EL (cell line): ENCODE measurements around the gene CSPG4.
"Not testable (repeated sequence)": the region's sequence is repeated elsewhere in the genome, so short reads cannot be mapped to it uniquely, and the experiment has no call there.

Experiments
- DNase-seq: peaks from one replicate; pipeline ENCODE4 v3.0.0-alpha.2; 2016

CSPG4 gene

GRCh38 chr15:75647370-75648155, 65.1 kb downstream of the CSPG4 start, which contains the start of gene SNX33:
Gene SNX33, plus strand, starts transcription at chr15:75647912. Its CDS starts 1,191 bp downstream, at chr15:75649103.
- peak; percentile 89 for DNase-seq

DNA sequence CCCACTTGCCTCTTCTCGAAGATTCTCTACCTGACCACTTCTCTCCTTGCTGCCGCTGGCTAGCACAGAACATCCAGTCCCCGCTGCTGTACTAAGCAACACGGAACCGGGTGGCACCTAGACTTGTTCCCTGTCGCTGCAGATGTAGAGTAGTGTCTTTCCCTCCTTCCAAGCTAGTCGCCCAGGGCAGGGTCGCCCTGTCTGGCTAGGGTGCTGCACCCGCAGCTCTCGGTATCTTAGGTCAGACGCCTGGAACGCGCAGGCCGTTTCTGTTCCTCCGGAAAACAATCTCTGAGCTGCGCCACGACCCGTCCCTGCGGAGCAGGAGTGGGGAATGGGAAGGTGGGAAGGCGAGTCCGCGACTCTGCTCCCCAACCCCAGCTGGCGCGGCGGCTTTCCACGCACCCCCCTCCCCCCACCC, 65.7 kb downstream of the CSPG4 start:
- DNase-seq: no peak

DNA sequence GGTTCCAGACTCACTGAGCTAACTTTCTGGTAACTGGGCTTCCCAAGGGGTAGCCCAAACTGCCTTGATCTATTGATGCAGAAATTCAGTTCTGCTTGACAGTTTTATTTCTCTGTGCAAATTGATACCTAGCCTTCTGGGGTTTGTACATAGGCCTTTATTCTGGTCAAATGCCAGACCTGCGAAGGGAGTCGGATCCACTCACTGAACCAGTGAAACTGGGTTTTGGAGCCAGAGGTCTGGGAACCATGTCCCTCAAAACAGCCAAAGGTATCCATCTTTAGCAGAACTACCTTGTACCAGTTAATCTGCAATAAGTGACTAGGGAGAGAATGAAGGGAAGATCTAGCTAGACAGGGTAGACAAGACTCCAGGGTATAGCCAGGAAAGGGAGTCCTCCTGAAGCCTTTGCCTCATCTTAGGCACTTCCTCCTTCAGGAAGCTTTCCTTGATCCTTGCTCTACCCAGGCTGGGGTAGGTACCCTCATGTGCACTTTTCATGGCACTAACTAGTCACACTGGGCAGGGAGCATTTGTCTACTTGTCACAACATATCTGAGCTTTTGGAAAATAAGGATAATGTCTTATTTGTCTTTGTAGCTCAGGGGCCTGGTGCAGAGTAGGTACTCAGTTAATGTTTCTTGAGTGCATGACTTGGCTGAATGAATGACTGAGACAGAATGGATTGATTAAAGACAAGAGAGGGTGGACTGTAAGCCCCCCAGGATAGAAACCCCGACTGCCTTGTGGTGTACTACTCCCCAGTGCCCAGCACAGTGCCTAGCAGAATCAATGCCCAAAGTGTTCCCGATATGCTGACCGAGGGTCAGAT, 66.3 kb downstream of the CSPG4 start:
- DNase-seq: no peak

- DNase-seq: peak; percentile 48
These were observed 68.3 kb downstream of the CSPG4 start for GRCh38 chr15:75644376-75644775.

GRCh38 chr15:75641603-75642002, 71.0 kb downstream of the CSPG4 start:
- DNase-seq: no peak

GRCh38 chr15:75641179-75641503, 71.5 kb downstream of the CSPG4 start:
- DNase-seq: no peak

- DNase-seq: peak; percentile 48
These were observed 72.0 kb downstream of the CSPG4 start for GRCh38 chr15:75640483-75641178.

GRCh38 chr15:75639709-75640482, 72.8 kb downstream of the CSPG4 start, which contains the start of gene IMP3:
Gene IMP3, minus strand, starts transcription at chr15:75640224. Its CDS starts 56 bp downstream, at chr15:75640168.
- DNase-seq: peak; percentile 98

GRCh38 chr15:75639191-75639708, 73.4 kb downstream of the CSPG4 start:
- DNase-seq: no peak

DNA sequence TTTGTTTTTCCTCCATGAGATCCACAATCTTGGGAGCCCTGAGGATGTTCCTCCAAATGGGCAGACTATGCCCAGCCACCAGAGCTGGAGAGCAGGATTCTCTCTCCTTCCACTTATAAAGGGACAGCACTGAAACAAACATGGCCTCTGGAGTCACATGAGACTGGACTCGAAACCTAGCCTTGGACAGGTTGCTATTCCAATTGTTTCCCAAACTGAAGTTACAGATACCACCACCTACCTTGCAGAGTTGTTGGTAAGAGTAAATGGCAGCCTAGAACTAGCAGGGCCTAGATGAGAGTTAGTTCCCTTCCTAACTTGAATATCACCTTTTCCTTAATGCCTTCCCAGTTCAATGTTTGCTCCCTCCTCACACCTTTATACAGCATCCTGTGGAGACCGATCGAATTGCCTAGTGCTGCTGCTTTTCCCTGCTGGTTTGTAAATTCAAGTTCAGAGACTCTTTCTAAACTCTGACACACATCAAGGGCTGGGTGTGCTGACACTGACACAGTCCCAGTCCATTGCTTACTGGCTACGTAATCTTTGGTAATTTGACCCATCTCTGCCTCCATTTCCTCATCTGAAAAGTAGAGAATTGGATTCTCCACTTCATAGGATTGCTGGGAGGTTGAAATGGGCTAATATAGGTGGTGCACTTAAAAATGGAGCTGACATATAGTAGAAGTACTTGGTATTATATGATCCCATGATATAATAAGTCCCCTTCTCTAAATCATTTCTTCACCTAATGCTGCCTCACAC, 75.2 kb downstream of the CSPG4 start:
- DNase-seq: no peak

DNA sequence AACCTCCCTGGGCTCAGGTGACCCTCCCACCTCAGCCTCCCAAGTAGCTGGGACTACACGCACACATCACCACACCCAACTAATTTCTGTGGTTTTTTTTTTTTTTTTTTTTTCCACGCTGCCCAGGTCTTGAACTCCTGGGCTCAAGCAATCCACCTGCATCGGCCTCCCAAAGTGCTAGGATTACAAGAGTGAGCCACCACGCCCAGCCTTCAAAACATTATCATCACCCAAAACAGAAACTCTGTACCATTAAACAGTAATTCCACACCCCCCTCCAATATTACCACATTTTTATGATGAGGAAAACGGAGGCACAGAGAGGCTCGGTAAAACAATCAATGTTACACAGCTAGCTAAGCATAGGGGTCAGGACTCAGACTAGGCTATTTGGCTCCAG, 76.6 kb downstream of the CSPG4 start:
- no peak for DNase-seq

DNA sequence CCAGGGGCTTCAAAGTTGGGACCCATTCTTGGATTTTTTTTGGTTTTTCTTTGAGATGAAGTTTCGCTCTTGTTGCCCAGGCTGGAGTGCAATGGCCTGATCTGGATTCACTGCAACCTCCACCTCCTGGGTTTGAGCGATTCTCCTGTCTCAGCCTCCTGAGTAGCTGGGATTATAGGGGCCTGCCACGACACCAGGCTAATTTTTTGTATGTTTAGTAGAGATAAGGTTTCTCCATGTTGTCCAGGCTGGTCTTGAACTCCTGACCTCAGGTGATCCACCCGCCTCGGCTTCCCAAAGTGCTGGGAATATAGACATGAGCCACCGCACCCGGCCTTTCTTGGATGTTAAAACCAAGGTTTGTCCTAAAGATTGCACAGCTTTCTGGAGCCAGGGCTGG, 78.7 kb downstream of the CSPG4 start:
- not testable (repeated sequence) for DNase-seq

GRCh38 chr15:75631935-75632334, 80.7 kb downstream of the CSPG4 start:
- no peak for DNase-seq

- DNase-seq: peak; percentile 92
These were observed 86.9 kb downstream of the CSPG4 start, which contains the start of gene SNUPN for GRCh38 chr15:75625542-75626347. Gene SNUPN, minus strand, starts transcription at chr15:75625725. Its CDS starts 4,674 bp downstream, at chr15:75621051.
